ENCODE data around the gene PASK.

DNA sequence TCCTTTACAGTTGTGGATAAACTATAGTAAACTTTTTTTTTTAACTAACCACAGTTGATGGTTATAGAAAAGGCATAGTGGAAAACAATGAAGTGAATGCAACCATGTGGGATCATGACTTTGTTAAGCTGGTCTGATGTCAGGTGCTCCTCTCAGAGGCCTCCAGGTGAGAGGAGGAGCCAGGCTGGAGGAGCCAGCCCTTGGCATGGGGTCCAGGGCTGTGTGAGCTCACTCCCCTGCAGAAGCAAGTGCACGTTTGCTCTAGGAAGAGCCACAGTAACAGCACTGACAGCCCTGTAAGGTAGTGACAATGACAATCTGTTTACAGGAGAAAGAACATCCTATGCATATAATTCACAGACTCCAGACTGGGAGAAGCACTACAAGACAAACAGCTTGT is 6.7 kb upstream of the PASK start:
- TF ChIP-seq CTCF (IDR thresholded peaks at IDR 0.05): no peak
- no peak for TF ChIP-seq POLR2A (IDR thresholded peaks at IDR 0.05)
- TF ChIP-seq POLR2AphosphoS5 (IDR thresholded peaks at IDR 0.05): no peak

Data from sigmoid colon (tissue), 4 donors.